Astrocyte (in vitro differentiated cells and primary cell): Measurements from ENCODE around the gene PYDC1. TPM values are rescaled to one million over a fixed set of nuclear protein-coding genes. Genes with fewer than 3 reads are reported as not detected.

Source experiments
- DNase-seq: peaks from one replicate; pipeline ENCODE4 v3.0.0-alpha.2; 2010; ENCODE audit warnings: low read depth
- FAIRE-seq: peaks from 2 replicates; lab custom pipeline; 2011; peaks lifted over from hg19 to GRCh38; lab: Jason Lieb, UNC
- H2AFZ ChIP-seq: 2 replicates; pipeline ENCODE4 v1.6.0; 2012; ENCODE audit warnings: low read depth, low read length, inconsistent platforms
- H3K27ac ChIP-seq: 2 replicates; pipeline ENCODE4 v1.5.1; 2011; ENCODE audit warnings: low read depth, low read length, inconsistent platforms
- H3K27me3 ChIP-seq: 2 replicates; pipeline ENCODE4 v1.6.0; 2011; ENCODE audit warnings: low read length, inconsistent platforms; ENCODE audit not compliant: insufficient read depth
- H3K36me3 ChIP-seq: 2 replicates; pipeline ENCODE4 v1.5.1; 2011; ENCODE audit warnings: low read length, inconsistent platforms; ENCODE audit not compliant: insufficient read depth
- H3K4me1 ChIP-seq: 2 replicates; pipeline ENCODE4 v1.5.1; 2011; ENCODE audit warnings: low read length, inconsistent platforms; ENCODE audit not compliant: insufficient read depth
- H3K4me2 ChIP-seq: 2 replicates; pipeline ENCODE4 v1.6.0; 2012; ENCODE audit warnings: low read length, inconsistent platforms
- H3K4me3 ChIP-seq: 2 replicates; pipeline ENCODE4 v1.5.1; 2011; ENCODE audit warnings: low read depth, mild to moderate bottlenecking, low read length, inconsistent platforms; ENCODE audit not compliant: insufficient read depth
- H3K79me2 ChIP-seq: 2 replicates; pipeline ENCODE4 v1.6.0; 2012; ENCODE audit warnings: mild to moderate bottlenecking, low read length, inconsistent platforms; ENCODE audit not compliant: insufficient read depth
- H3K9ac ChIP-seq: 2 replicates; pipeline ENCODE4 v1.6.0; 2012; ENCODE audit warnings: mild to moderate bottlenecking, low read length, inconsistent platforms
- H3K9me3 ChIP-seq: 2 replicates; pipeline ENCODE4 v1.5.1; 2012; ENCODE audit warnings: low read depth, mild to moderate bottlenecking, low read length, inconsistent platforms; ENCODE audit not compliant: insufficient read depth
- H4K20me1 ChIP-seq: 2 replicates; pipeline ENCODE4 v1.6.0; 2012; ENCODE audit warnings: low read length, inconsistent platforms; ENCODE audit not compliant: insufficient read depth
- H3K27ac Mint-ChIP-seq: one replicate; pipeline ENCODE4 v1.8.0; 2021; ENCODE audit warnings: mild to moderate bottlenecking, mixed read lengths; ENCODE audit not compliant: unreplicated experiment
- H3K27me3 Mint-ChIP-seq: one replicate; pipeline ENCODE4 v1.8.0; 2021; ENCODE audit warnings: low read depth, mixed read lengths; ENCODE audit not compliant: unreplicated experiment
- H3K36me3 Mint-ChIP-seq: one replicate; pipeline ENCODE4 v1.8.0; 2021; ENCODE audit warnings: low read depth, mixed read lengths; ENCODE audit not compliant: unreplicated experiment
- H3K4me1 Mint-ChIP-seq: one replicate; pipeline ENCODE4 v1.8.0; 2021; ENCODE audit warnings: low read depth, mixed read lengths; ENCODE audit not compliant: unreplicated experiment
- H3K4me3 Mint-ChIP-seq: one replicate; pipeline ENCODE4 v1.8.0; 2021; ENCODE audit warnings: mild to moderate bottlenecking, moderate library complexity, mixed read lengths; ENCODE audit not compliant: unreplicated experiment
- H3K9me3 Mint-ChIP-seq: one replicate; pipeline ENCODE4 v1.8.0; 2021; ENCODE audit warnings: mild to moderate bottlenecking, mixed read lengths; ENCODE audit not compliant: unreplicated experiment
- EZH2 ChIP-seq: IDR thresholded peaks from 2 replicates; pipeline ENCODE4 v1.6.1; 2012; ENCODE audit warnings: mild to moderate bottlenecking, low read length, inconsistent platforms; ENCODE audit not compliant: insufficient read depth
- total RNA-seq: library from RNA; stranded (reverse); gene quantifications from 2 replicates; pipeline ENCODE4 v1.2.1, GENCODE V29; 2021
- TF ChIP-seq, protein P1 (sequence below): IDR thresholded peaks from 2 replicates; pipeline ENCODE4 v1.5.1; 2011; ENCODE audit warnings: low read depth, mild to moderate bottlenecking, inconsistent platforms, low read length, moderate library complexity; ENCODE audit not compliant: insufficient read depth

The PYDC1 gene
- total RNA-seq, 1 donor from 2014 or later, result not detected

DNA sequence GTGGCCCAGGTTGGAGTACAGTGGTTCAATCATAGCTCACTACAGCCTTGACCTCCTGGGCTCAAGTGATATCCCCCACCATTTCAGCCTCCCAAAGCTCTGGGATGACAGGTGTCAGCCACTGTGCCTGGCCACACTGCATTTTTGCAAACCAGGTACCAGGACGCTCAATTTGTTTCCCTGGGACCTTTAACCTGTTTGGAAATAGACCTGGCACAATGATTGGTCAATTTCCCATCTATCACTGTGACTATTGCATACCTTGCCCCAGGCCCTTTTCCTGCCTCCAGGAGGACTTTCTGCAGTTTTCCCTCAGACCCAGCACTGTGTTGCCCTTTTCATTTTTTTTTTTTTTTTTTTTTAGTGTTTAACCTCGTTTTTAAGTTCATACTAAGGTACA is 48.1 kb downstream of the PYDC1 start:
- TF ChIP-seq, protein P1, sequence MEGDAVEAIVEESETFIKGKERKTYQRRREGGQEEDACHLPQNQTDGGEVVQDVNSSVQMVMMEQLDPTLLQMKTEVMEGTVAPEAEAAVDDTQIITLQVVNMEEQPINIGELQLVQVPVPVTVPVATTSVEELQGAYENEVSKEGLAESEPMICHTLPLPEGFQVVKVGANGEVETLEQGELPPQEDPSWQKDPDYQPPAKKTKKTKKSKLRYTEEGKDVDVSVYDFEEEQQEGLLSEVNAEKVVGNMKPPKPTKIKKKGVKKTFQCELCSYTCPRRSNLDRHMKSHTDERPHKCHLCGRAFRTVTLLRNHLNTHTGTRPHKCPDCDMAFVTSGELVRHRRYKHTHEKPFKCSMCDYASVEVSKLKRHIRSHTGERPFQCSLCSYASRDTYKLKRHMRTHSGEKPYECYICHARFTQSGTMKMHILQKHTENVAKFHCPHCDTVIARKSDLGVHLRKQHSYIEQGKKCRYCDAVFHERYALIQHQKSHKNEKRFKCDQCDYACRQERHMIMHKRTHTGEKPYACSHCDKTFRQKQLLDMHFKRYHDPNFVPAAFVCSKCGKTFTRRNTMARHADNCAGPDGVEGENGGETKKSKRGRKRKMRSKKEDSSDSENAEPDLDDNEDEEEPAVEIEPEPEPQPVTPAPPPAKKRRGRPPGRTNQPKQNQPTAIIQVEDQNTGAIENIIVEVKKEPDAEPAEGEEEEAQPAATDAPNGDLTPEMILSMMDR, result no peak
- no peak for TF ChIP-seq EZH2
- no peak overlapping the region for H3K27ac Mint-ChIP-seq
- FAIRE-seq, result no peak
- no peak overlapping the region for H3K9ac ChIP-seq
- DNase-seq, result no peak
- no peak overlapping the region for H3K4me3 ChIP-seq
- H4K20me1 ChIP-seq, result no peaks in the 10 kb centered on the region
- no peaks in the 10 kb centered on the region for H3K36me3 ChIP-seq
- no peak overlapping the region for H3K27ac ChIP-seq
- peaks cover 2% of the 10 kb centered on the region for H3K27me3 Mint-ChIP-seq
- no peaks in the 10 kb centered on the region for H3K79me2 ChIP-seq
- H3K4me1 ChIP-seq, result no peaks in the 10 kb centered on the region
- no peaks in the 10 kb centered on the region for H3K27me3 ChIP-seq
- H3K9me3 Mint-ChIP-seq, result no peaks in the 10 kb centered on the region
- H2AFZ ChIP-seq, result no peak overlapping the region
- H3K4me2 ChIP-seq, result no peak overlapping the region
- H3K36me3 Mint-ChIP-seq, result no peaks in the 10 kb centered on the region
- no peaks in the 10 kb centered on the region for H3K4me1 Mint-ChIP-seq
- H3K9me3 ChIP-seq, result no peaks in the 10 kb centered on the region
- H3K4me3 Mint-ChIP-seq, result no peak overlapping the region

DNA sequence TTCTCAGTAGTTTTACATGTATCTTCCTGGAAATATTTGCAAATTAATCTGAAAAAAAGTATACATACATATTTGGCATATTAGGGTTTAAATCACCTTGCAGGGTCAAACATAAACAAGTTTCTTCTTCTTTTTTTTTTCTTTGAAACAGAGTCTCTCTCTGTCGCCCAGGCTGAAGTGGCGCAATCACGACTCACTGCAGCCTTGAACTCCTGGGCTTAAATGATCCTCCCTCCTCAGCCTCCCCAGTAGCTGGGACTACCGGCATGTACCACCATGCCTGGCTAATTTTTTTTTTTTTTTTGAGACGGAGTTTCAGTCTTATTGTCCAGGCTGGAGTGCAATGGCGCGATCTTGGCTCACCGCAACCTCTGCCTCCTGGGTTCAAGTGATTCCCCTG is 49.6 kb downstream of the PYDC1 start:
- Histone ChIP-seq H3K27me3 (no peaks in the 10 kb centered on the region), H3K36me3 (no peaks in the 10 kb centered on the region), H3K79me2 (no peaks in the 10 kb centered on the region), H3K9me3 (no peaks in the 10 kb centered on the region), H3K4me2 (no peak overlapping the region), H2AFZ (no peak overlapping the region), H4K20me1 (no peaks in the 10 kb centered on the region), H3K4me3 (no peak overlapping the region), H3K27ac (no peak overlapping the region), H3K4me1 (no peaks in the 10 kb centered on the region), H3K9ac (no peak overlapping the region)
- H3K27me3 Mint-ChIP-seq, result peaks cover 6% of the 10 kb centered on the region
- TF ChIP-seq, protein P1, result no peak
- TF ChIP-seq EZH2, result no peak
- H3K36me3 Mint-ChIP-seq, result no peaks in the 10 kb centered on the region
- no peaks in the 10 kb centered on the region for H3K9me3 Mint-ChIP-seq
- H3K4me1 Mint-ChIP-seq, result no peaks in the 10 kb centered on the region
- H3K27ac Mint-ChIP-seq, result no peak overlapping the region
- no peak for FAIRE-seq
- H3K4me3 Mint-ChIP-seq, result no peak overlapping the region
- no peak for DNase-seq

Other genes starting within 250 kb of the PYDC1 start
- 8.3 and 9.0 TPM in 2 replicates for gene HSD3B7, start 231.9 kb downstream of the PYDC1 start, total RNA-seq
- gene STX1B, start 206.5 kb downstream of the PYDC1 start, total RNA-seq, result 10.7 and 11.0 TPM in 2 replicates
- 54.9 and 56.0 TPM in 2 replicates for gene STX4, start 183.6 kb downstream of the PYDC1 start, total RNA-seq
- gene ZNF668, start 142.9 kb downstream of the PYDC1 start, total RNA-seq, result 18.6 and 21.6 TPM in 2 replicates
- gene ZNF646, start 142.7 kb downstream of the PYDC1 start, total RNA-seq, result 16.5 and 17.2 TPM in 2 replicates
- gene PRSS53, start 128.2 kb downstream of the PYDC1 start, total RNA-seq, result 3.4 and 7.1 TPM in 2 replicates
- 133 and 156 TPM in 2 replicates for gene VKORC1, start 122.3 kb downstream of the PYDC1 start, total RNA-seq
- 44.9 and 47.7 TPM in 2 replicates for gene BCKDK, start 108.7 kb downstream of the PYDC1 start, total RNA-seq
- gene KAT8, start 99.5 kb downstream of the PYDC1 start, total RNA-seq, result 27.3 and 33.5 TPM in 2 replicates
- gene PRSS8, start 81.4 kb downstream of the PYDC1 start, total RNA-seq, result 3.9 and 9.5 TPM in 2 replicates
- gene PRSS36, start 67.1 kb downstream of the PYDC1 start, total RNA-seq, result 0.19 and 0.41 TPM in 2 replicates
- gene FUS, start 37.0 kb downstream of the PYDC1 start, total RNA-seq, result 250 and 309 TPM in 2 replicates
- gene PYCARD, start 14.4 kb downstream of the PYDC1 start, total RNA-seq, result 7.3 and 9.0 TPM in 2 replicates
- gene TRIM72, start 3.0 kb downstream of the PYDC1 start, total RNA-seq, result not detected in 2 replicates
- gene ITGAM, start 42.8 kb upstream of the PYDC1 start, total RNA-seq, result 0.20 TPM in 1 of 2 replicates, not detected in the other
- gene ITGAX, start 138.0 kb upstream of the PYDC1 start, total RNA-seq, result 0.27 TPM in 1 of 2 replicates, not detected in the other
- not detected in 2 replicates for gene ITGAD, start 176.2 kb upstream of the PYDC1 start, total RNA-seq
- gene COX6A2, start 211.2 kb upstream of the PYDC1 start, total RNA-seq, result not detected in 2 replicates
- 0.50 and 0.84 TPM in 2 replicates for gene ZNF843, start 225.7 kb upstream of the PYDC1 start, total RNA-seq
- 11.5 and 12.1 TPM in 2 replicates for gene ARMC5, start 242.4 kb upstream of the PYDC1 start, total RNA-seq